Hepatocyte (in vitro differentiated cells): Measurements from ENCODE around the gene TMEM87B. TPM values are rescaled to one million over a fixed set of nuclear protein-coding genes. Genes with fewer than 3 reads are reported as not detected.
"Not testable (repeated sequence)": the region's sequence is repeated elsewhere in the genome, so short reads cannot be mapped to it uniquely, and the experiment has no call there.

Experiments
- DNase-seq: peaks from one replicate; pipeline ENCODE4 v3.0.0-alpha.2; 2016; ENCODE audit warnings: low spot score
- H2AFZ ChIP-seq: fragments of 200-600 bp; sonication (generic); 2 replicates; pipeline ENCODE4 v1.6.0; 2016; ENCODE audit warnings: antibody characterized with exemption, mild to moderate bottlenecking
- H3K27ac ChIP-seq: fragments of 200-600 bp; sonication (generic); 2 replicates; pipeline ENCODE4 v1.5.1; 2016; ENCODE audit warnings: mild to moderate bottlenecking
- H3K27me3 ChIP-seq: fragments of 200-600 bp; sonication (generic); 2 replicates; pipeline ENCODE4 v1.6.1; 2016
- H3K36me3 ChIP-seq: fragments of 200-600 bp; sonication (generic); replicated peaks from 2 replicates; pipeline ENCODE4 v1.5.1; 2016; ENCODE audit warnings: low read depth; ENCODE audit not compliant: insufficient read depth
- H3K4me1 ChIP-seq: fragments of 200-600 bp; sonication (generic); 2 replicates; pipeline ENCODE4 v1.5.1; 2016; ENCODE audit warnings: mild to moderate bottlenecking, moderate library complexity; ENCODE audit not compliant: insufficient read depth
- H3K4me2 ChIP-seq: fragments of 200-600 bp; sonication (generic); 2 replicates; pipeline ENCODE4 v1.6.0; 2016
- H3K4me3 ChIP-seq: fragments of 200-600 bp; sonication (generic); 2 replicates; pipeline ENCODE4 v1.5.1; 2016; ENCODE audit warnings: mild to moderate bottlenecking
- H3K79me2 ChIP-seq: fragments of 200-600 bp; sonication (generic); 2 replicates; pipeline ENCODE4 v1.6.0; 2017; ENCODE audit warnings: mild to moderate bottlenecking
- H3K9me2 ChIP-seq: fragments of 200-600 bp; sonication (generic); replicated peaks from 2 replicates; pipeline ENCODE4 v1.6.0; 2017; ENCODE audit warnings: mild to moderate bottlenecking; ENCODE audit not compliant: insufficient read depth
- H3K9me3 ChIP-seq: fragments of 200-600 bp; sonication (generic); 2 replicates; pipeline ENCODE4 v1.5.1; 2016; ENCODE audit warnings: low read depth, mild to moderate bottlenecking
- H4K20me1 ChIP-seq: fragments of 200-600 bp; sonication (generic); 2 replicates; pipeline ENCODE4 v1.6.0; 2016; ENCODE audit warnings: mild to moderate bottlenecking; ENCODE audit not compliant: insufficient read depth, poor library complexity, severe bottlenecking
- CTCF ChIP-seq: fragments of 200-600 bp; sonication (generic); IDR thresholded peaks from 2 replicates; pipeline ENCODE4 v1.5.1; 2016; ENCODE audit warnings: antibody characterized with exemption, mild to moderate bottlenecking; ENCODE audit not compliant: poor library complexity
- EZH2 ChIP-seq: fragments of 200-600 bp; sonication (generic); IDR thresholded peaks from 2 replicates; pipeline ENCODE4 v1.6.1; 2016; ENCODE audit warnings: antibody characterized with exemption, mild to moderate bottlenecking, borderline replicate concordance
- EZH2phosphoT487 ChIP-seq: fragments of 200-600 bp; sonication (generic); IDR thresholded peaks from one replicate; pipeline ENCODE4 v1.6.1; 2018; ENCODE audit warnings: antibody characterized with exemption, mild to moderate bottlenecking, low read depth, moderate library complexity; ENCODE audit not compliant: unreplicated experiment, severe bottlenecking
- WGBS: methylation state at CpG from one replicate; pipeline ENCODE4 v1.1.6; 2016; ENCODE audit warnings: low lambda C conversion rate; ENCODE audit errors: missing lambda C conversion rate; 5-methylcytosine and 5-hydroxymethylcytosine counted together
- polyA plus RNA-seq: library from polyadenylated mRNA; unstranded; fragments of >200 nt; fragmentation: Nextera tagmentation; extraction: Ambion mirVana; gene quantifications from 2 replicates; pipeline ENCODE4 v1.2.1, GENCODE V29; 2016
- total RNA-seq: library from RNA; depleted of rRNA; stranded (reverse); fragments of >200 nt; gene quantifications from 2 replicates; pipeline ENCODE4 v1.2.3, GENCODE V29; 2014

Gene TMEM87B
- total and polyA plus RNA-seq, 2 experiments from 2014 or later = 21.1 to 59.5 TPM

GRCh38 chr2:112138159-112139032 lies 83.3 kb downstream of the TMEM87B start, which contains the start of gene FBLN7:
Gene FBLN7, plus strand, starts transcription at chr2:112138385. Its CDS starts 271 bp downstream, at chr2:112138656.
- H3K27ac ChIP-seq = no peak within 1 kb of the TSS

GRCh38 chr2:112139033-112139614 lies 84.1 kb downstream of the TMEM87B start:
- peaks cover 27% of the 10 kb centered on the region for H3K27me3 ChIP-seq
- H3K36me3 ChIP-seq, H3K79me2 ChIP-seq, H2AFZ ChIP-seq, H3K9me2 ChIP-seq, DNase-seq, H4K20me1 ChIP-seq, H3K9me3 ChIP-seq, H3K4me1 ChIP-seq, H3K4me3 ChIP-seq, H3K27ac ChIP-seq: not testable (repeated sequence)
- no CpG with 5 or more reads among the region's 32 CpGs for WGBS
- peak overlapping the region; percentile 92 for H3K4me2 ChIP-seq

More at GRCh38 chr2:112138159-112139032, 83.3 kb downstream of the TMEM87B start, which contains the start of gene FBLN7:
- no peaks in the 10 kb centered on the region for H3K9me3 ChIP-seq
- peak within 1 kb of the TSS; percentile 92 for H3K4me2 ChIP-seq
- no peak for TF ChIP-seq EZH2
- no peak for TF ChIP-seq CTCF
- TF ChIP-seq EZH2phosphoT487 = no peak
- H2AFZ ChIP-seq = peak within 1 kb of the TSS; percentile 56
- no peaks in the 10 kb centered on the region for H3K79me2 ChIP-seq
- peaks cover 27% of the 10 kb centered on the region for H3K27me3 ChIP-seq
- DNase-seq = peak; percentile 32
- no peaks in the 10 kb centered on the region for H3K36me3 ChIP-seq
- no peaks in the 10 kb centered on the region for H4K20me1 ChIP-seq
- H3K4me1 ChIP-seq = no peaks in the 10 kb centered on the region
- 2% methylated on average over 43 of the region's 84 CpGs for WGBS
- H3K4me3 ChIP-seq = peak within 1 kb of the TSS; percentile 64
- H3K9me2 ChIP-seq = no peaks in the 10 kb centered on the region

- H3K4me1 ChIP-seq, H2AFZ ChIP-seq, H3K79me2 ChIP-seq, H3K9me2 ChIP-seq, H3K27ac ChIP-seq, H3K36me3 ChIP-seq, H3K4me3 ChIP-seq, H3K9me3 ChIP-seq, DNase-seq, H4K20me1 ChIP-seq: not testable (repeated sequence)
- H3K4me2 ChIP-seq = peak overlapping the region; percentile 71
- no CpG with 5 or more reads among the region's 38 CpGs for WGBS
- H3K27me3 ChIP-seq = peaks cover 27% of the 10 kb centered on the region
These were observed 84.7 kb downstream of the TMEM87B start for GRCh38 chr2:112139661-112140204.

GRCh38 chr2:112140205-112140802 lies 85.2 kb downstream of the TMEM87B start:
- H3K27me3 ChIP-seq = peaks cover 27% of the 10 kb centered on the region
- no peak for DNase-seq
- WGBS = 15% methylated on average over 25 of the region's 30 CpGs
- H3K36me3 ChIP-seq = no peaks in the 10 kb centered on the region
- no peaks in the 10 kb centered on the region for H3K9me3 ChIP-seq
- H4K20me1 ChIP-seq = no peaks in the 10 kb centered on the region
- H3K4me1 ChIP-seq = no peaks in the 10 kb centered on the region
- H3K9me2 ChIP-seq = no peaks in the 10 kb centered on the region
- H2AFZ ChIP-seq = no peak overlapping the region
- H3K79me2 ChIP-seq = no peaks in the 10 kb centered on the region
- no peak overlapping the region for H3K27ac ChIP-seq
- TF ChIP-seq EZH2 (peak; percentile 79), EZH2phosphoT487 (no peak), CTCF (no peak)
- peak overlapping the region; percentile 71 for H3K4me2 ChIP-seq
- H3K4me3 ChIP-seq = no peak overlapping the region
